ENCODE measurements around the gene PRTFDC1.
"Not testable (repeated sequence)": the region's sequence is repeated elsewhere in the genome, so short reads cannot be mapped to it uniquely, and the experiment has no call there.

The PRTFDC1 gene

DNA sequence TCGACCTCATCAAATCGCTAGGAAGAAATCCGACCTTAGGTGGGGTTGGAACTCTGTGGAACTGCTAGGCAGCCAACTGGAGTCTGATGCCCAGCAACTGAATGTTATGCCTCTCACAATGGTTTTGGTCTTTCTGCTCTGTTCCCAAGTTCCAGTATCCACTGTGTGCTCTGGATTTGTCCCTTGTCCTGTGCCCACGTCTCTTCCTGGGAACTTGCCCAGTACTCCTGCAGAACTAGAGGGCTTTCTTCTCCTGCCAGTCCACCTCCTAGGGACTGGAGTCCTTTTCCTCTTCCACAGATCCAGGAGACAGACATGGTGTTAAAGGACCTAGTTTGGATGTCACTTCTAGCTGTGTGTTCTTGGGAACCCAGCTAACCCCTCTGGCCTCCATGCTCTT, 26.6 kb downstream of the PRTFDC1 start:
- TF ChIP-seq, protein P1, sequence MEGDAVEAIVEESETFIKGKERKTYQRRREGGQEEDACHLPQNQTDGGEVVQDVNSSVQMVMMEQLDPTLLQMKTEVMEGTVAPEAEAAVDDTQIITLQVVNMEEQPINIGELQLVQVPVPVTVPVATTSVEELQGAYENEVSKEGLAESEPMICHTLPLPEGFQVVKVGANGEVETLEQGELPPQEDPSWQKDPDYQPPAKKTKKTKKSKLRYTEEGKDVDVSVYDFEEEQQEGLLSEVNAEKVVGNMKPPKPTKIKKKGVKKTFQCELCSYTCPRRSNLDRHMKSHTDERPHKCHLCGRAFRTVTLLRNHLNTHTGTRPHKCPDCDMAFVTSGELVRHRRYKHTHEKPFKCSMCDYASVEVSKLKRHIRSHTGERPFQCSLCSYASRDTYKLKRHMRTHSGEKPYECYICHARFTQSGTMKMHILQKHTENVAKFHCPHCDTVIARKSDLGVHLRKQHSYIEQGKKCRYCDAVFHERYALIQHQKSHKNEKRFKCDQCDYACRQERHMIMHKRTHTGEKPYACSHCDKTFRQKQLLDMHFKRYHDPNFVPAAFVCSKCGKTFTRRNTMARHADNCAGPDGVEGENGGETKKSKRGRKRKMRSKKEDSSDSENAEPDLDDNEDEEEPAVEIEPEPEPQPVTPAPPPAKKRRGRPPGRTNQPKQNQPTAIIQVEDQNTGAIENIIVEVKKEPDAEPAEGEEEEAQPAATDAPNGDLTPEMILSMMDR (IDR thresholded peaks at IDR 0.05; ENCODE audit: low read depth, low read length, missing control alignments), result no peak
- no peak overlapping the region for H3K4me3 ChIP-seq (ENCODE audit: low read depth, low read length)
- DNase-seq (ENCODE audit: low read depth), result no peak

DNA sequence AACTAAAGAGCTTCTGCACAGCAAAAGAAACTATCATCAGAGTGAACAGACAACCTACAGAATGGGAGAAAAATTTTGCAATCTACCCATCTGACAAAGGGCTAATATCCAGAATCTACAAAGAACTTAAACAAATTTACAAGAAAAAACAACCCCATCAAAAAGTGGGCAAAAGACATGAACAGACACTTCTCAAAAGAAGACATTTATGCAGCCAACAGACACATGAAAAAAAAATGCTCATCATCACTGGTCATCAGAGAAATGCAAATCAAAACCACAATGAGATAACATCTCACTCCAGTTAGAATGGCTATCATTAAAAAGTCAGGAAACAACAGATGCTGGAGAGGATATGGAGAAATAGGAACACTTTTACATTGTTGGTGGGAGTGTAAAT, 27.9 kb downstream of the PRTFDC1 start:
- not testable (repeated sequence) for DNase-seq (ENCODE audit: low read depth); H3K4me3 ChIP-seq (ENCODE audit: low read depth, low read length)

DNA sequence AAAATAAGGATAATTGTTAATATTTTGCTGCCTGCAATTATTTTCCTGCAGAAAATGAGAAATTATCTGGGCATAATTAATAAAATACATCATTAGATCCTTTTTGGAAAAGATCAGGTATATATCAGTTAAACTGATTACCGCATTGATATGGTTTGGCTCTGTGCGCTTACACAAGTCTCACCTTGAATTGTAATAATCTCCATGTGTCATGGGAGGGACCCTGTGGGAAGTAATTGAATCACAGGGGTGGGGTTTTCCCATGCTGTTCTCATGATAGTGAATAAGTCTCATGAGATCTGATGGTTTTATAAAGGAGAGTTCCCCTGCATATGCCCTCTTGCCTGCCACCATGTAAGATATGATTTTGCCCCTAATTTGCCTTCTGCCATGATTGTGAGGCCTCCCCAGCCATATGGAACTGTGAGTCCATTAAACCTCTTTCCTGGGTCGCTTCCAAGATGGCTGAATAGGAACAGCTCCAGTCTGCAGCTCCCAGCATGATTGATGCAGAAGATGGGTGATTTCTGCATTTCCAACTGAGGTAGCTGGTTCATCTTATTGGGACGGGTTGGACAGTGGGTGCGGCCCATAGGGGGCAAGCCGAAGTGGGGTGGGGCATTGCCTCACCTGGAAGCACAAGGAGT, 30.1 kb downstream of the PRTFDC1 start:
- not testable (repeated sequence) for H3K4me3 ChIP-seq (ENCODE audit: low read depth, low read length); DNase-seq (ENCODE audit: low read depth)

DNA sequence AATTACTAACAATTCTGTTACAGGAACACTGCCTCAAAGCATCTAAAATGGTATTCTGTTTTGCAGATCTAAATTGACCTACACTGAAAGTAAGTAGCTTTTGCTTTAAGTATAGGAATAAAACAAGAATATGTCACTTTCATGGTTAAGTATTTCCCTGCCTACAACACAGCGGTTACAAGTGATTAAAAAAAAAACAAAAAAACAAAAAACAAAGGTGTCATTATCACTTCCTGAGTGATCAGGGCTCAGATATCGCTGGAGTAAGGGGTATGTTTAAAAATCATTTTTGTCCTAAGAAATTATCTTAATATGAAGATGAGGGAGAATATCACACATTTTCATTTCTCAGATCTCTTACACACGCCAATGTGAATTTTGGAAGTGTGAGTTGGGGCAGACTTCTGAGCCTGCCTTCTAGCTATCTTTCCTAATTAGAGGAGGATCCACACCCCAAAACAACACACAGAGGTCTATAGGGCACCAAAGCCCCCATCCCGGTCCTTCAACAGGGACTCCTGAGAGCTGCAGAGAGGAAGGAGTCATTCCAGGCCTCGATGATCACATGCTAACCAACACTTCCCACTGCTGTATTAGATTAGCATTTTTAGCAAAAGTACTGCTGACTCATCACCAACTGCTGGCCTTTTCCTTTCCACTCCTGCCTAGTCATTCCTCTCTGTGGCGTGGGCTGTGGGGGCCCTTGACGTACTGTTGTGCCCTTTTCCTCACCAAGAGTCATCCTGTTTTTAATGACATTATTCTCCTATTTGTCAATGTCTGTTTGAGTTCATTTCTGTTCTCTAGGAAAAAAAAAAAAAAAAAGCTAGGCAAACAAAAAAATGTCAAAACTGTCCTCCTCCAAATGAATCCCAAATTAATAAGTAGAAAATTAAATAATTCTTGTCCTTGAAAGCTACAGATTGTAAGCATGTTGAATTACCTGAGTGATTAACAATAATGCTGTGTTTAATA, 31.2 kb downstream of the PRTFDC1 start:
- DNase-seq (ENCODE audit: low read depth), result peak; percentile 51
- H3K4me3 ChIP-seq (ENCODE audit: low read depth, low read length), result no peak overlapping the region
- TF ChIP-seq, protein P1 (IDR thresholded peaks at IDR 0.05; ENCODE audit: low read depth, low read length, missing control alignments), result no peak

DNA sequence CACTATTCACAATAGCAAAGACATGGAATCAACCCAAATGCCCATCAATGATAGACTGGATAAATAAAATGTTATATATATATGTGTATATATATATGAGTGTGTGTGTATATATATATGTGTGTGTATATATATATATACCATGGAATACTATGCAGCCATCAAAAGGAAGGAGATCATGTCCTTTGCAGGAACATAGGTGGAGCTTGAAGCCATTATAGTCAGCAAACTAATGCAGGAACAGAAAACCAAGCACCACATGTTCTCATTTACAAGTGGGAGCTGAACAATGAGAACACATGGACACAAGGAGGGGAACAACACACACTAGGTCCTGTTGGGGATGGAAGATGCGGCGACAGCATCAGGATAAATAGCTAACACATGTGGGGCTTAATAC, 32.2 kb downstream of the PRTFDC1 start:
- H3K4me3 ChIP-seq (ENCODE audit: low read depth, low read length); DNase-seq (ENCODE audit: low read depth): not testable (repeated sequence)

DNA sequence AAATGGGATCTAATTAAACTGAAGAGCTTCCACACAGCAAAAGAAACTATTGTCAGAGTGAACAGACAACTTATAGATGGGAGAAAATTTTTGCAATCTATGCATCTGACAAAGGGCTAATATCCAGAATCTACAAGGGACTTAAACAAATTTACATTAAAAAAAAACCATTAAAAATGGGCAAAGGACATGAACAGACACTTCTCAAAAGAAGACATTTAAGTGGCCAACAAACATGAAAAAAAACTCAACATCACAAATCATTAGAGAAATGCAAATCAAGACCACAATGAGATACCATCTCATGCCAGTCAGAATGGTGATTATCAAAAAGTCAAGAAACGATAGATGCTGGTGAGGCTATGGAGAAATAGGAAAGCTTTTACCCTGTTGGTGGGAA, 32.8 kb downstream of the PRTFDC1 start:
- not testable (repeated sequence) for H3K4me3 ChIP-seq (ENCODE audit: low read depth, low read length)

DNA sequence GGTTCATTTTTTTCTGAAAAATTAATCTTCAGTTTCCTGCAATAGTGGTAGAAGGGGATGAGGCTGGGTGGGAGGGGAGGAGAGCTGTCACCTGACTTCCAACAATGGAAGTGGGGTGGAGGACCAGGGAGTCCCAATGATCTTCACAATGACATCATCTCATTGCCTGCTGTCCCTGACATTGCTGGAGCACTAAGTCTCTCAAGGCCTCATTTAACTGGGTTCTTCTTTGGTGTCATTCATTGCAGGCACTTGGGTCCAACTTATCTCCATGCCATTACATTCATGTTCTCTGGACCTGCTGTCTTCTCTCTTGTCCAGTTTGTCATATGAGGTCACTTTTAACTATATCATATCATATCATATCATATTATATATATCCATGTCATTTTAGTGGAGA, 34.4 kb downstream of the PRTFDC1 start:
- TF ChIP-seq, protein P1 (IDR thresholded peaks at IDR 0.05; ENCODE audit: low read depth, low read length, missing control alignments), result no peak

More for the DNA sequence above, 32.8 kb downstream of the PRTFDC1 start:
- DNase-seq (ENCODE audit: low read depth), result not testable (repeated sequence)

DNA sequence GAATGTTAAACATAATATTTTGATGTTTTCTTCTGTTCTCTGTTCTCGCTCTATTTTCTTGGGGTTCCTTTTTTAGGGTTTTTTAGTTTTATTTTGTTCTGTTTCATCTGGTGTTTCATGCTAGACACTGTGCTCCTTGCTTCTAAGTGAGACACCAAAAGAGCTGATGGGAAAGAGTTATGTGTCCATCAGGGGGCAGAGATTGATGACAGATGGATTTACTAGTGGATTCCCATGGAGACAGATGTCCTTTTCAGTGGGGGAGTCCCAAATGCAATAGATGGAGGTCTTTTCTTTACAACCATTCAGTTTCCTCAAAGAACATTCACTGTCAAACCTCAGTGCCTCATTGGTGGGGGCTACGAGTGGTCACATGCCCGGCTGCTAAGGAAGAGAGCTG, 34.9 kb downstream of the PRTFDC1 start:
- TF ChIP-seq, protein P1 (IDR thresholded peaks at IDR 0.05; ENCODE audit: low read depth, low read length, missing control alignments), result no peak

More for the DNA sequence above, 34.4 kb downstream of the PRTFDC1 start:
- no peak overlapping the region for H3K4me3 ChIP-seq (ENCODE audit: low read depth, low read length)
- no peak for DNase-seq (ENCODE audit: low read depth)

DNA sequence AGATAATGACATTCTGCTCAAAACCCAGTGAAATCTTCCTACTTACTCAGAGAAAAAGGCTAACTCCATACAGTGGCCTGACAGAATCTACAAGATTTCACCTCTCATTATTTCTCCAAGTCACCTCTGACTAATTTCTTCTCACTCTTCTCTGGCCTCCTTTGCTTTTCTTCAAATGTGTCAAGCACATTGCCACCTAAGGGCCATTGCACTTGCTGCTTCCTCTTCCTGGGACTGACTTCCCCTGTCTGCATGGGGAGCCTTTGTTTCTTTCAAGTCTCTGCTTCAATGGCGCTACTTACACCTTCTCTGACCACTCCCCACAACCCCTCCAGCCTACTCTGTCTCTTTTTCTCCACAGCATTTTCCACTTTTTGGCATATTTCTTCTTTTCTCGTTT, 36.0 kb downstream of the PRTFDC1 start:
- TF ChIP-seq, protein P1 (IDR thresholded peaks at IDR 0.05; ENCODE audit: low read depth, low read length, missing control alignments), result no peak
- H3K4me3 ChIP-seq (ENCODE audit: low read depth, low read length), result no peak overlapping the region
- no peak for DNase-seq (ENCODE audit: low read depth)

More for the DNA sequence above, 34.9 kb downstream of the PRTFDC1 start:
- no peak for DNase-seq (ENCODE audit: low read depth)
- no peak overlapping the region for H3K4me3 ChIP-seq (ENCODE audit: low read depth, low read length)

Data from GM12864 (cell line).